GM21423 (cell line): ENCODE measurements around the gene EEF2.

Experiments used
- ATAC-seq: cut with Tn5 transposase; IDR thresholded peaks from one replicate; pipeline ENCODE4 v1.9.1; 2021; ENCODE audit warnings: mild to moderate bottlenecking, moderate library complexity; ENCODE audit not compliant: unreplicated experiment

Gene EEF2

GRCh38 chr19:3986260-3987041, 1.2 kb upstream of the EEF2 start:
- ATAC-seq = no peak

GRCh38 chr19:3985643-3986259, 488 bp upstream of the EEF2 start:
- ATAC-seq = no peak

GRCh38 chr19:3984584-3984907, 717 bp downstream of the EEF2 start:
- ATAC-seq = no peak

- no peak for ATAC-seq
Observed at GRCh38 chr19:3983936-3984583, 1.2 kb downstream of the EEF2 start.

GRCh38 chr19:3983542-3983914, 1.7 kb downstream of the EEF2 start:
- no peak for ATAC-seq

- no peak for ATAC-seq
Observed at GRCh38 chr19:3982701-3983541, 2.3 kb downstream of the EEF2 start.

GRCh38 chr19:3981736-3982681, 3.3 kb downstream of the EEF2 start:
- ATAC-seq = no peak

- no peak for ATAC-seq
Observed at GRCh38 chr19:3981373-3981735, 3.9 kb downstream of the EEF2 start.

- no peak for ATAC-seq
Observed at GRCh38 chr19:3980353-3981251, 4.7 kb downstream of the EEF2 start.

GRCh38 chr19:3979674-3980352, 5.5 kb downstream of the EEF2 start:
- no peak for ATAC-seq

- no peak for ATAC-seq
Observed at GRCh38 chr19:3979289-3979673, 6.0 kb downstream of the EEF2 start.

- ATAC-seq = no peak
Observed at GRCh38 chr19:3978145-3978544, 7.1 kb downstream of the EEF2 start.

- ATAC-seq = no peak
Observed at GRCh38 chr19:3977242-3978143, 7.8 kb downstream of the EEF2 start.

- ATAC-seq = no peak
Observed at GRCh38 chr19:3976495-3977241, 8.6 kb downstream of the EEF2 start.

GRCh38 chr19:3975637-3976087, 9.6 kb downstream of the EEF2 start:
- no peak for ATAC-seq

GRCh38 chr19:3975144-3975543, 10.1 kb downstream of the EEF2 start:
- no peak for ATAC-seq
